Gastroesophageal sphincter (tissue), 3 donors: ENCODE results near the gene FBXL13.

Source experiments
- POLR2A ChIP-seq, 2 donors: fragments of 450-650 bp; IDR thresholded peaks; one replicate each; pipeline ENCODE4 v1.6.1; 2017; ENCODE audit warnings: antibody characterized with exemption in 2 of 2, mild to moderate bottlenecking in 2 of 2, moderate library complexity in 1 of 2
- POLR2AphosphoS5 ChIP-seq: sonication (generic); formaldehyde crosslinking; IDR thresholded peaks from one replicate; pipeline ENCODE4 v1.6.1; 2017; ENCODE audit warnings: antibody characterized with exemption
- TF ChIP-seq, protein P1 (sequence below), 4 experiments: fragments of 200-600 bp in 2 of 4; fragments of 450-650 bp in 2 of 4; sonication (generic) in 1 of 4; IDR thresholded peaks; one replicate each; pipeline ENCODE4 v1.5.1; 2017 to 2019; ENCODE audit warnings: antibody characterized with exemption in 4 of 4, mild to moderate bottlenecking in 2 of 4, moderate library complexity in 2 of 4

DNA sequence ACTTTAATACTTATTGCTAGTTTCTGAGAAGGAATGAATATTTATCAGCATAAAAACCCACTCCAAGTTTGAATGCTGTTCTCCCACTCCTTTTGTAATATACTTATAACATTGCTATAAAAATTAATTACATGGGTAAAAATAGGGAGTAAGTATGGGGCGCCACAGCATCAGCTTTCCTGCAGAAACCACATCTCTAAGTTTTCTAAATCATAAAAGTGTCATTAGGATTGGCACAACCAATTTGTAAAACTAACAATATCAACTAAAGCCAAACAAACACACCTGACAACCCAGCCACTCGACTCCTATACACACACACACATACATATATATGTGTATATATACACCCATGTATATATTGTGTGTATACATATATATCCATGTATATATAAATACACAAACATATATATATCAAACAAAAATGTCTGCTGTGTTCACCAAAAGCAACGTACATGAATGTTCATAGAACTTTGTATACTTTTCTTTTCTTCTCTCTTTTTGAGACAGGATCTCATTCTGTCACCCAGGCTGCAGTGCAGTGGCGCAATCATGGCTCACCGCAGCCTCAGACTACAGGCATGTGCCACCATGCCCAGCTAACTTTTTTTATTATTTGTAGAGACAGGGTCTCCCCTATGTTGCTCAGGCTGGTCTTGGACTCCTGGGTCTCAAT, 176.6 kb downstream of the FBXL13 start:
- TF ChIP-seq POLR2AphosphoS5 (no peak), POLR2A (IDR thresholded peaks at IDR 0.05) (no peak)
- TF ChIP-seq, protein P1, sequence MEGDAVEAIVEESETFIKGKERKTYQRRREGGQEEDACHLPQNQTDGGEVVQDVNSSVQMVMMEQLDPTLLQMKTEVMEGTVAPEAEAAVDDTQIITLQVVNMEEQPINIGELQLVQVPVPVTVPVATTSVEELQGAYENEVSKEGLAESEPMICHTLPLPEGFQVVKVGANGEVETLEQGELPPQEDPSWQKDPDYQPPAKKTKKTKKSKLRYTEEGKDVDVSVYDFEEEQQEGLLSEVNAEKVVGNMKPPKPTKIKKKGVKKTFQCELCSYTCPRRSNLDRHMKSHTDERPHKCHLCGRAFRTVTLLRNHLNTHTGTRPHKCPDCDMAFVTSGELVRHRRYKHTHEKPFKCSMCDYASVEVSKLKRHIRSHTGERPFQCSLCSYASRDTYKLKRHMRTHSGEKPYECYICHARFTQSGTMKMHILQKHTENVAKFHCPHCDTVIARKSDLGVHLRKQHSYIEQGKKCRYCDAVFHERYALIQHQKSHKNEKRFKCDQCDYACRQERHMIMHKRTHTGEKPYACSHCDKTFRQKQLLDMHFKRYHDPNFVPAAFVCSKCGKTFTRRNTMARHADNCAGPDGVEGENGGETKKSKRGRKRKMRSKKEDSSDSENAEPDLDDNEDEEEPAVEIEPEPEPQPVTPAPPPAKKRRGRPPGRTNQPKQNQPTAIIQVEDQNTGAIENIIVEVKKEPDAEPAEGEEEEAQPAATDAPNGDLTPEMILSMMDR (IDR thresholded peaks at IDR 0.05): no peak
